Neuronal stem cell (in vitro differentiated cells): ENCODE data around the gene DPP8.
"Not testable (repeated sequence)": the region's sequence is repeated elsewhere in the genome, so short reads cannot be mapped to it uniquely, and the experiment has no call there.

Source experiments
- DNase-seq: peaks from one replicate; pipeline ENCODE4 v3.0.0-alpha.2; 2013; ENCODE audit warnings: low spot score
- H2AFZ ChIP-seq: one replicate; pipeline ENCODE4 v1.6.1; 2013; ENCODE audit warnings: mild to moderate bottlenecking, low read length, inconsistent platforms
- H2AK5ac ChIP-seq: 2 replicates; pipeline ENCODE4 v1.6.1; 2013; ENCODE audit warnings: low read depth, mild to moderate bottlenecking, inconsistent platforms, low read length, moderate library complexity, mixed read lengths
- H2BK120ac ChIP-seq: 2 replicates; pipeline ENCODE4 v1.6.1; 2013; ENCODE audit warnings: low read depth, mild to moderate bottlenecking, inconsistent platforms, low read length, moderate library complexity, mixed read lengths
- H2BK12ac ChIP-seq: one replicate; pipeline ENCODE4 v1.6.1; 2013; ENCODE audit warnings: low read length, inconsistent platforms
- H2BK15ac ChIP-seq: 2 replicates; pipeline ENCODE4 v1.6.1; 2013; ENCODE audit warnings: mild to moderate bottlenecking, low read length, inconsistent platforms, mixed read lengths
- H2BK5ac ChIP-seq: one replicate; pipeline ENCODE4 v1.6.1; 2013; ENCODE audit warnings: inconsistent platforms, mild to moderate bottlenecking, low read length, moderate library complexity
- H3K14ac ChIP-seq: one replicate; pipeline ENCODE4 v1.6.1; 2013; ENCODE audit warnings: low read length, inconsistent platforms
- H3K18ac ChIP-seq: 2 replicates; pipeline ENCODE4 v1.6.1; 2013; ENCODE audit warnings: low read length, inconsistent platforms
- H3K23ac ChIP-seq: 2 replicates; pipeline ENCODE4 v1.6.1; 2013; ENCODE audit warnings: low read depth, mild to moderate bottlenecking, mixed read lengths, low read length, inconsistent platforms; ENCODE audit not compliant: poor library complexity
- H3K27ac ChIP-seq: replicated peaks from 3 replicates; pipeline ENCODE4 v1.5.1; 2013; ENCODE audit warnings: low read length, inconsistent platforms
- H3K27me3 ChIP-seq, 3 experiments: 2 replicates each; pipeline ENCODE4 v1.6.1; 2013; ENCODE audit warnings: low read length in 3 of 3, mild to moderate bottlenecking in 2 of 3, inconsistent platforms in 1 of 3, low read depth in 1 of 3, mixed read lengths in 1 of 3, moderate library complexity in 1 of 3; ENCODE audit not compliant: control insufficient read depth in 3 of 3, insufficient read depth in 3 of 3
- H3K36me3 ChIP-seq, 2 donors: replicated peaks in 1 of 2; 2 replicates each; pipeline ENCODE4 v1.6.1; 2013; ENCODE audit warnings: low read length in 2 of 2; ENCODE audit not compliant: control insufficient read depth in 2 of 2, insufficient read depth in 2 of 2
- H3K4ac ChIP-seq: 2 replicates; pipeline ENCODE4 v1.6.1; 2013; ENCODE audit warnings: inconsistent platforms, mild to moderate bottlenecking, low read length, moderate library complexity
- H3K4me1 ChIP-seq, 2 donors: 1 replicate in 1 of 2; 2 replicates in 1 of 2; pipeline ENCODE4 v1.6.1; 2013; ENCODE audit warnings: low read length in 2 of 2, low read depth in 1 of 2; ENCODE audit not compliant: control insufficient read depth in 2 of 2, insufficient read depth in 1 of 2
- H3K4me2 ChIP-seq: one replicate; pipeline ENCODE4 v1.6.1; 2013; ENCODE audit warnings: mild to moderate bottlenecking, low read length, inconsistent platforms; ENCODE audit not compliant: insufficient read depth, poor library complexity, severe bottlenecking
- H3K4me3 ChIP-seq, 2 donors: 2 replicates each; pipeline ENCODE4 v1.5.1; 2013; ENCODE audit warnings: low read length in 2 of 2, mild to moderate bottlenecking in 2 of 2, inconsistent platforms in 1 of 2, moderate library complexity in 1 of 2
- H3K79me1 ChIP-seq: one replicate; pipeline ENCODE4 v1.6.1; 2013; ENCODE audit warnings: low read depth, mild to moderate bottlenecking, inconsistent platforms, low read length, moderate library complexity
- H3K9ac ChIP-seq: one replicate; pipeline ENCODE4 v1.6.1; 2013; ENCODE audit warnings: mild to moderate bottlenecking, low read depth, low read length, inconsistent platforms; ENCODE audit not compliant: poor library complexity
- H3K9me3 ChIP-seq, 2 donors: replicated peaks in 1 of 2; 2 replicates each; pipeline versions ENCODE3 to v1.6.1; 2013; ENCODE audit warnings: low read length in 2 of 2, mild to moderate bottlenecking in 2 of 2, inconsistent platforms in 1 of 2, low read depth in 1 of 2, mixed read lengths in 1 of 2, moderate library complexity in 1 of 2; ENCODE audit not compliant: control insufficient read depth in 2 of 2, insufficient read depth in 1 of 2
- H4K8ac ChIP-seq: one replicate; pipeline ENCODE4 v1.6.1; 2013; ENCODE audit warnings: low read depth, mild to moderate bottlenecking, inconsistent platforms, low read length, moderate library complexity
- H4K91ac ChIP-seq: one replicate; pipeline ENCODE4 v1.6.1; 2013; ENCODE audit warnings: low read length, low read depth, mild to moderate bottlenecking, inconsistent platforms; ENCODE audit not compliant: poor library complexity
- WGBS, 2 donors: extraction: QIAGEN DNeasy Blood & Tissue Kit; methylation state at CpG; one replicate each; pipeline ENCODE4 v1.1.7; 2013; ENCODE audit warnings: missing lambda C conversion rate in 2 of 2, mixed read lengths in 1 of 2; ENCODE audit not compliant: insufficient read length in 2 of 2, insufficient replicate concordance in 1 of 2; ENCODE audit errors: extremely low coverage in 2 of 2; 5-methylcytosine and 5-hydroxymethylcytosine counted together

Gene DPP8

DNA sequence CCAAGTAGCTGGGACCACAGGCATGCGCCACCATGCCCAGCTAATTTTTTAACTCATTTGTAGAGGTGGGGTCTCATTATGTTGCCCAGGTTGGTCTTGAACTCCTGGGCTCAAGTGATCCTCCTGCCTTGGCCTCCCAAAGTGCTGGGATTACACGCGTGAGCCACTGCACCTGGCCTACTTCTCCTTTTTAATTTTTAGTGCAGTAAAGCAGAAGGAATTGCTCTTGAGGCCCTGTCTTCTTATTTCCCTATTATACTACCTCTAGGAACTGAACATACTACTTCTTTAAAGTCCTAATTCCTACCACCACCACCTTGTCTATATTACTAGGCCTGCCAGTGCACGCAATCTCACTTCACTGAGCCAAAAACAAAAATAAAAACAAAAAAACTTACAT, 62.2 kb downstream of the DPP8 start:
- H3K4me3 ChIP-seq, H3K4me2 ChIP-seq, H2BK12ac ChIP-seq, H3K27me3 ChIP-seq, H3K9me3 ChIP-seq, H2AFZ ChIP-seq, H3K79me1 ChIP-seq, H3K14ac ChIP-seq, H3K27ac ChIP-seq, H3K4ac ChIP-seq, H3K4me1 ChIP-seq, H3K23ac ChIP-seq, H2BK5ac ChIP-seq, H3K18ac ChIP-seq, DNase-seq, H2BK120ac ChIP-seq, H4K91ac ChIP-seq, H3K9ac ChIP-seq, H2BK15ac ChIP-seq, H4K8ac ChIP-seq, H2AK5ac ChIP-seq: not testable (repeated sequence)
- peaks cover 8 to 96% of the 10 kb centered on the region in 2 donors for H3K36me3 ChIP-seq
- WGBS, 2 donors: no CpG with 5 or more reads among the region's 4 CpGs

DNA sequence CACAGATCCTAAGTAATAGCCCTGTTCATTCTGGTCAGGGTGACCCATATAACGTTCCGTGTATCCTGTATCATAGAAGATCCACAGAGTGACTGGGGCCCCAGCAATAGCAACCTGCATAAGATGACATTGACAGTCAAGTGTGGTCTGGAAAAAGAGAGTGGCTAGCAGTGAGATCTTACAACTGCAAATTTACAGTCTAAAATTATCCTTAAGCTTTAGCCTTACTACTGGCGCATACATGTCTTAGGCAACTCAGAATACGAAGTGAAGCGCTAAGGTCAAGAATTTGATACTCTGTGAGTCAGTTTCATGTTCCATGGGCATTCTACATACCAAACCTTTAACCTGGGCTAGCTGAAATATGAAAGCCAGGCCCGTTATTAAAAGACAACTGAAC, 65.5 kb downstream of the DPP8 start:
- peaks cover 5 to 89% of the 10 kb centered on the region in 2 donors for H3K36me3 ChIP-seq
- no peak overlapping the region for H2BK15ac ChIP-seq
- no peak overlapping the region for H3K4me2 ChIP-seq
- H3K4me3 ChIP-seq: no peak overlapping the region
- no peak overlapping the region for H4K91ac ChIP-seq
- no peaks in the 10 kb centered on the region for H3K4me1 ChIP-seq
- no peak overlapping the region for H3K23ac ChIP-seq
- DNase-seq: no peak
- H3K9ac ChIP-seq: no peak overlapping the region
- H2BK12ac ChIP-seq: no peak overlapping the region
- no peak overlapping the region for H3K18ac ChIP-seq
- H2BK120ac ChIP-seq: no peak overlapping the region
- no peak overlapping the region for H4K8ac ChIP-seq
- no peak overlapping the region for H2AK5ac ChIP-seq
- no peaks in the 10 kb centered on the region for H3K27me3 ChIP-seq
- H3K4ac ChIP-seq: no peak overlapping the region
- no peaks in the 10 kb centered on the region for H3K9me3 ChIP-seq
- H2BK5ac ChIP-seq: no peak overlapping the region
- H3K14ac ChIP-seq: no peak overlapping the region
- H2AFZ ChIP-seq: no peak overlapping the region
- H3K79me1 ChIP-seq: peaks cover 2% of the 10 kb centered on the region
- no CpG with 5 or more reads among the region's 6 CpGs for WGBS, 2 donors
- H3K27ac ChIP-seq: no peak overlapping the region

DNA sequence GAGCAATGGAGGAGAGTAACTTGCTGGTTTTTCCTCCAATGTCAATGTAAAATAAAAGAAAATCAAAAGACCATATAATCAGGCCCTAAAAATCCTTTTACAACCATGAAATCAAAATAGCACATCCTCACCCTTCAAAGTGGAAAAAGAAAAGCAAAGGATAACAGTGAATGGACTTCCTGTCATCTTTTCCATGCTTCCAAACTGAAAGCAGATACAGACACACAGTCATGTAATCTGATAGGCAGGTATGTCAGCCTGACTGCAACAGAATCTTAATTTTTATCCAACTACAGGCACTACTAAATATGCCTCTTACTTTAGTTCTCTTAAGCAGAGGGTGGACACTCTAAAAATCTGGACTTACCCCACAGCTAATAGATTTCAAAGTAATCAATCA, 66.9 kb downstream of the DPP8 start:
- no peak overlapping the region for H3K4ac ChIP-seq
- H3K4me3 ChIP-seq: no peak overlapping the region
- H3K14ac ChIP-seq: no peak overlapping the region
- no peak overlapping the region for H3K23ac ChIP-seq
- no peak overlapping the region for H2BK15ac ChIP-seq
- no peak overlapping the region for H2BK12ac ChIP-seq
- H3K18ac ChIP-seq: no peak overlapping the region
- no peak overlapping the region for H2BK5ac ChIP-seq
- H3K4me1 ChIP-seq: no peaks in the 10 kb centered on the region
- peaks cover 5 to 89% of the 10 kb centered on the region in 2 donors for H3K36me3 ChIP-seq
- H3K9me3 ChIP-seq: no peaks in the 10 kb centered on the region
- no peaks in the 10 kb centered on the region for H3K27me3 ChIP-seq
- H2AK5ac ChIP-seq: no peak overlapping the region
- H2AFZ ChIP-seq: no peak overlapping the region
- H4K91ac ChIP-seq: no peak overlapping the region
- no peak overlapping the region for H3K27ac ChIP-seq
- DNase-seq: no peak
- H2BK120ac ChIP-seq: no peak overlapping the region
- no peak overlapping the region for H3K9ac ChIP-seq
- no peak overlapping the region for H4K8ac ChIP-seq
- peaks cover 2% of the 10 kb centered on the region for H3K79me1 ChIP-seq
- no peak overlapping the region for H3K4me2 ChIP-seq

DNA sequence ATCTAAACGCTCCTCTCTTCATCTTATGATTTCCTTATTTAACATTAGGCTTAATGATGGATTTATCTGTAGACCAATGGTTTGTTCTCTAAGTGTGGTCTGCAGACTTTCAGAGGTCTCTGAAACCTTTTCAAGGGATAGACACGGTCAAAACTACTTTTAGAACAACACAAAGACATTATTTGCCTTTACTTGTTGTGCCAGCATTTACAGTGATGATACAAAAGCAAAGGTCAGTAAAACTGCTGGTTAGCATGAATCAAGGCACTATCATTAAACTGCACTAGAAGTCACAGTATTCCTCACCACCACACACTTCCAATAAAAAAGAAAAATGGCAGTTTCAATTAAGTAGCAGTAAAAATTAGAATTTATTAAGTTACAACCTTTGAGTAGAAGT, 70.3 kb downstream of the DPP8 start:
- Histone ChIP-seq H3K14ac (no peak overlapping the region), H2BK5ac (no peak overlapping the region), H3K4me1 (no peaks in the 10 kb centered on the region), H3K9me3 (no peaks in the 10 kb centered on the region), H2AFZ (no peak overlapping the region), H3K9ac (no peak overlapping the region), H2BK12ac (no peak overlapping the region), H3K27me3 (no peaks in the 10 kb centered on the region), H3K4me3 (no peak overlapping the region), H3K18ac (no peak overlapping the region), H3K4me2 (no peak overlapping the region), H2AK5ac (no peak overlapping the region), H2BK15ac (no peak overlapping the region), H3K4ac (no peak overlapping the region), H4K8ac (no peak overlapping the region), H3K36me3 (peaks cover 5 to 79% of the 10 kb centered on the region in 2 donors), H4K91ac (no peak overlapping the region), H3K27ac (no peak overlapping the region), H3K79me1 (peaks cover 2% of the 10 kb centered on the region), H2BK120ac (no peak overlapping the region), H3K23ac (no peak overlapping the region)
- no peak for DNase-seq
- no CpG with 5 or more reads among the region's 2 CpGs for WGBS, 2 donors
